ENCODE data around the gene PTCHD4. TPM values are rescaled to one million over a fixed set of nuclear protein-coding genes. Genes with fewer than 3 reads are reported as not detected.
A peak's percentile ranks its signal among the peaks of the same experiment; 100 is the strongest.
"Not testable (repeated sequence)": the region's sequence is repeated elsewhere in the genome, so short reads cannot be mapped to it uniquely, and the experiment has no call there.

The PTCHD4 gene
- total RNA-seq, 4 donors from 2014 or later = 0.56 to 2.2 (median 0.91) TPM

- TF ChIP-seq, protein P1, sequence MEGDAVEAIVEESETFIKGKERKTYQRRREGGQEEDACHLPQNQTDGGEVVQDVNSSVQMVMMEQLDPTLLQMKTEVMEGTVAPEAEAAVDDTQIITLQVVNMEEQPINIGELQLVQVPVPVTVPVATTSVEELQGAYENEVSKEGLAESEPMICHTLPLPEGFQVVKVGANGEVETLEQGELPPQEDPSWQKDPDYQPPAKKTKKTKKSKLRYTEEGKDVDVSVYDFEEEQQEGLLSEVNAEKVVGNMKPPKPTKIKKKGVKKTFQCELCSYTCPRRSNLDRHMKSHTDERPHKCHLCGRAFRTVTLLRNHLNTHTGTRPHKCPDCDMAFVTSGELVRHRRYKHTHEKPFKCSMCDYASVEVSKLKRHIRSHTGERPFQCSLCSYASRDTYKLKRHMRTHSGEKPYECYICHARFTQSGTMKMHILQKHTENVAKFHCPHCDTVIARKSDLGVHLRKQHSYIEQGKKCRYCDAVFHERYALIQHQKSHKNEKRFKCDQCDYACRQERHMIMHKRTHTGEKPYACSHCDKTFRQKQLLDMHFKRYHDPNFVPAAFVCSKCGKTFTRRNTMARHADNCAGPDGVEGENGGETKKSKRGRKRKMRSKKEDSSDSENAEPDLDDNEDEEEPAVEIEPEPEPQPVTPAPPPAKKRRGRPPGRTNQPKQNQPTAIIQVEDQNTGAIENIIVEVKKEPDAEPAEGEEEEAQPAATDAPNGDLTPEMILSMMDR (IDR thresholded peaks at IDR 0.05) = no peak
- no peak for ATAC-seq (ENCODE audit: low FRiP score)
- no peak for DNase-seq (ENCODE audit: low spot score)
Measured at GRCh38 chr6:48136856-48137255, 25.9 kb upstream of the PTCHD4 start.

DNA sequence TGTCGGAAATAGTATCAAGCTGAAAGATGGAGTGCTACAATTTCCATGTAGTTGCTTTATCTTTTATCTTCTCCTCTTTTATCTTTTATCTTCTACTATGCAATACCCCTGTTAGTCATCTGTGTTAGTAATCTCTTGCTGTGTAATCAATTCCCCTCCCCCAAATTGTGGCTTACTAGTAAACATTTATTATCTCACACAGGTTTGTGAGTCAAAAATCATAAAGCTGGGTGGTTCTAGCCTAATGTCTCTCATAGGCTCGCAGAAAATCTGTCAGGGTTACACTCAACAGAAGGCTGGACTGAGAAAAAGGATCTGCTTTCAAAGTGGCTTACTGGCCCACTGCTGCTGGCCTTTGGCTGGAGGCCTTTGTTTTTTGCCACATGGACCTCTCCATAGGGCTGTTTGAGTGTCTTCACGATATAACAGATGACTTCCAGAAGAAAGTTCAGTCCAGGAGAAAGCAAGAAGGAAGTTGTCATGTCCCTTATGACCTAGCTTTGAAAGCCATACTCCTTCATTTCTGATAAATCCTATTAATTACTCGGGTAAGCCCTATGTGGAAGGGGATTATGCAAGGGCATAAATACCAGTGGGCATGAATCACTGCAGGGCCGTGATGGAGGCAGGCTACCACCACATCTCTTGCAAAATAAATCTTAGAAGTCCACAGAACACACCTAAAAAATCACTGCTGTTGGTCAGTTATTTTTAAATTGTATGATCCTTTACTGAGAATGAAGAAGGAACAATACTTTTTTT lies 24.5 kb upstream of the PTCHD4 start:
- DNase-seq (ENCODE audit: low spot score) (no peak), ATAC-seq (ENCODE audit: low FRiP score) (peak; percentile 94)
- TF ChIP-seq, protein P1 (IDR thresholded peaks at IDR 0.05) = no peak

DNA sequence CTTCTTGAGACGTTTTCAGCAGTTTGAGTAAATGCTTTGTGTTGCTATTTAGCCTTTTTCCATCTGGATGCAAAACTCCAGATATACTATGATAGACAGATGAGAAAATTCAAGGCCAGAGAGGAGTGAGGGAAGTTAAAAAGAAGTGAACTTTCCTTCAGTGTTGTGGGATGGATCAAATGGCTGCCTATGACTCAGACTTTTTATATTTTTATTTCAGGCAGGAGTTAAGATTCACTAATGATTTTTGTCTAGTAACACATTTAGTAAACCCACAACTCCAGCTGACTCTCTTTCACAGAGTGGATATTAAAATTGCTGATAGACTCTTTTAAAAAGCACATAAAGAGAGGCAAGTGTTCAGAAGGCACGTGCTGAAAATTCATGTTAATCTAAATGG lies 23.2 kb upstream of the PTCHD4 start:
- TF ChIP-seq, protein P1 (IDR thresholded peaks at IDR 0.05) = no peak
- ATAC-seq (ENCODE audit: low FRiP score) (no peak), DNase-seq (ENCODE audit: low spot score) (no peak)

DNA sequence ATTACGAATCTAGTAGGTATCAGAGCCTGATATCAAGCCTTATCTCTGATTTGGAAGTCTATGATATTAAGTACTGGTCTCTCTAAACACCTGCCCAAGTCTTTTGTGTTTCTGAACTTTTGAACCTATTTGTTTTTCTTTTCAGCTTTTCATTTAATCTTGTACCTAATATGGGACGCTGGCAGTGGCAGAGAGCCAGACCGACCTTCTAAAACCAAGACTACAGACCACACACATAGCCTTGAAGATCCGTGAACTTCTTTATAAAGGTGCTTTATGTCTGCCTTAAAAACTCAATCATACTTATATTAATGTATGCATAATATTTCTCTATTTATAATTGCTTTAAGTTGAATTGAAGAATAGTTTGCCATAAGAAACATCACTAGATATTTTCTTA lies 12.6 kb upstream of the PTCHD4 start:
- TF ChIP-seq, protein P1 (IDR thresholded peaks at IDR 0.05) = no peak
- ATAC-seq (ENCODE audit: low FRiP score) = no peak
- no peak for DNase-seq (ENCODE audit: low spot score)

GRCh38 chr6:48121983-48122749 lies 11.2 kb upstream of the PTCHD4 start:
- ATAC-seq (ENCODE audit: low FRiP score); DNase-seq (ENCODE audit: low spot score): not testable (repeated sequence)

GRCh38 chr6:48116699-48117645 lies 6.0 kb upstream of the PTCHD4 start:
- TF ChIP-seq, protein P1 (IDR thresholded peaks at IDR 0.05) = no peak
- ATAC-seq (ENCODE audit: low FRiP score) (no peak), DNase-seq (ENCODE audit: low spot score) (no peak)

- TF ChIP-seq, protein P1 (IDR thresholded peaks at IDR 0.05) = no peak
- no peak for DNase-seq (ENCODE audit: low spot score)
Measured at GRCh38 chr6:48113130-48113529, 2.1 kb upstream of the PTCHD4 start.

More at GRCh38 chr6:48113130-48113529, 2.1 kb upstream of the PTCHD4 start:
- no peak for ATAC-seq (ENCODE audit: low FRiP score)
